ENCODE results near the gene ARL5C.

ARL5C gene

DNA sequence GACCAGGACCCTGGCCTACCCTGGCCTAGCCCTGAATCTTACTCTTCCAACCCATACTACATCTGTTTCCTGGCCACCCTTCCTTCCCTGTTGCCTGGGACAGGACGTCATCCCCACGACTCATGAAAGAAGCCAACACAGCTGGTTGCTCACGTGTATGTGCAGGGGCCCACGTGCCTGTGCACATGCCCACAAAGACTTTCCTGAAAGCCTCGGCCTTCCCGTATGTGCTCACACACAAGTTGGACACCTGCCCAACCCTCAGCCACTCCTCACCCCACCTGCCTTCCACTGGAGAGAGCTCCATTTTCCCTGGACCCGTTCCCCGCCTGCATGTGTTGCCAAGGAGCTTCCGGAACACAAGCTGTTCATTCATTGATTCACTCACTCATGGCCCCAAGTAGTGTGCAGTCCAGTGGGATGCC is 21.5 kb downstream of the ARL5C start:
- H3K4me3 ChIP-seq (ENCODE audit: low read depth, low read length), result no peak overlapping the region
- TF ChIP-seq, protein P1, sequence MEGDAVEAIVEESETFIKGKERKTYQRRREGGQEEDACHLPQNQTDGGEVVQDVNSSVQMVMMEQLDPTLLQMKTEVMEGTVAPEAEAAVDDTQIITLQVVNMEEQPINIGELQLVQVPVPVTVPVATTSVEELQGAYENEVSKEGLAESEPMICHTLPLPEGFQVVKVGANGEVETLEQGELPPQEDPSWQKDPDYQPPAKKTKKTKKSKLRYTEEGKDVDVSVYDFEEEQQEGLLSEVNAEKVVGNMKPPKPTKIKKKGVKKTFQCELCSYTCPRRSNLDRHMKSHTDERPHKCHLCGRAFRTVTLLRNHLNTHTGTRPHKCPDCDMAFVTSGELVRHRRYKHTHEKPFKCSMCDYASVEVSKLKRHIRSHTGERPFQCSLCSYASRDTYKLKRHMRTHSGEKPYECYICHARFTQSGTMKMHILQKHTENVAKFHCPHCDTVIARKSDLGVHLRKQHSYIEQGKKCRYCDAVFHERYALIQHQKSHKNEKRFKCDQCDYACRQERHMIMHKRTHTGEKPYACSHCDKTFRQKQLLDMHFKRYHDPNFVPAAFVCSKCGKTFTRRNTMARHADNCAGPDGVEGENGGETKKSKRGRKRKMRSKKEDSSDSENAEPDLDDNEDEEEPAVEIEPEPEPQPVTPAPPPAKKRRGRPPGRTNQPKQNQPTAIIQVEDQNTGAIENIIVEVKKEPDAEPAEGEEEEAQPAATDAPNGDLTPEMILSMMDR (IDR thresholded peaks at IDR 0.05; ENCODE audit: control insufficient read depth, extremely low read depth, insufficient read depth), result no peak
- no peak for DNase-seq (ENCODE audit: low read depth)

DNA sequence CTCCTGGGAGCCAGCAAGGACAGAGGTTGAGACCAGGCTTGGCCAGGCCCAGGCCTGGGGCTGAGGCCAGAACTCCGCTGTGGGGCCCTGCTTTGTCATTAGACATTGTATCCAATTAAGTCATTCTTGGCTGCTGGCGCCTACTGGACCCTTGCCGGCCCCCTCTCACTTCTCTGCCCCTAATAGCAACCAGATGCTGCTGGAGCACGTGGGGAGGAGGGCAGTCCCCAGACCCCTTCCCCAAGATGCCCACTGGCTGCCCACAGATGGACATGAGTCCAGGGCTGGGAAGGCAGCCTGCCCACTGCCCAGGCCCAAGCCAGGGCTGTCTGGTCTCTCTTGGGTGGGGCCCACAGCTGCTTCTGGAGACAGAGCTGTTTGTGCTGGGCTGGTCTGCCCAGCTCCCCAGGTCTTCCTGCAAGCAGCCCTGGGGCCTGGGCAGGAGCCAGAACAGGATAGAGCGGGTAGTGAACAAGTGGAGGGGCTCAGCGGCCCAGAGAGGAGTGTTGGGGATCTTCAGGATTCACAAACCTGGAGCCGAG is 22.3 kb downstream of the ARL5C start:
- DNase-seq (ENCODE audit: low read depth), result no peak
- no peak overlapping the region for H3K4me3 ChIP-seq (ENCODE audit: low read depth, low read length)

DNA sequence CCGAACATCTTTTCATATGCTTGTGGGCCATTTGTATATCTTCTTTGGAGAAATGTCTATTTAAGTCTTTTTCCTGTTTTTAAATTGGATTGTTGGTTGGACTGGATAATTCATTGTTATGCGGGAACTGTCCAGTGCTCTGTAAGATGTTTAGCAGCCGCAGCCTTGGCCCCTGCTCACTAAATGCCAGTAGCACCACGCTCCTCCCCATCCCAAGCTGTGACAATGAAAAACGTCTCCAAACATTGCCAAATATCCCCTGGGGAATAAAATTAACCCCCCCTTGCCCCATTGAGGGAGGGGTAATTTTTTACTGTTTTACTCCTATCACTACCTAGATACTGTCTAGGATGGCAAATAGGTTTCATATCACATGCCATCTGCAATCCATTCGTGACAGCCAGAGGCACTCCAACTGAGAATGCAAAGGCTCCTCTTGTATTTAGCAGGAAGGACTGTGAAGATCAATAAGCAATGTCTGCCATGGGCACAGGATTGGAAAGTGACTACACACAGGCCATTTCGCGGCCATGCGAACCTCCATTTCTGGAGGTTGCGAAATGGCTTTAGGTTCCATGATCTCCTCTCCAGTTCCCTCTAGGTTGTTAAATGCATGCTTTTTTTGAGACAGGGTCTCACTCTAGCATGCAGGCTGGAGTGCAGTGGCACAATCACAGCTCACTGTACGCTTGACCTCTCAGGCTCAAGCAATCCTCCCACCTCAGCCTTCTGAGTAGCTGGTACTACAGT is 23.9 kb downstream of the ARL5C start:
- TF ChIP-seq, protein P1 (IDR thresholded peaks at IDR 0.05; ENCODE audit: control insufficient read depth, extremely low read depth, insufficient read depth), result no peak
- no peak overlapping the region for H3K4me3 ChIP-seq (ENCODE audit: low read depth, low read length)
- DNase-seq (ENCODE audit: low read depth), result no peak

More for the DNA sequence above, 22.3 kb downstream of the ARL5C start:
- TF ChIP-seq, protein P1 (IDR thresholded peaks at IDR 0.05; ENCODE audit: control insufficient read depth, extremely low read depth, insufficient read depth), result no peak

DNA sequence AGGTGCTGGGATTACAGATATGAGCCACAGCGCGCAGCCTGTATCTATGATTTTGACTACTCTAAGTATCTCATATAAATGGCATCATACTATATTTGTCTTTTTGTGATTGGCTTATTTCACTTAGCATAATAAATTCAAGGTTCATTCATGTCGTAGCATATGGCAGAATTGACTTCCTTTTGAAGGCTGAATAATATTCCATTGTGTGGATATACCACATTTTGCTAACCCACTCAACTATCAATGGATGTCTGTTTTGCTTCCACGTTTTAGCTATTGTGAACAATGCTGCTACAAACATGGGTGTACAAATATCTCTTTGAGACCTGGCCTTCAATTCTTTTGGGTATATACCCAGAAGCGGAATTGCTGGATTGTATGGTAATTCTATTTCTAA is 24.7 kb downstream of the ARL5C start:
- no peak overlapping the region for H3K4me3 ChIP-seq (ENCODE audit: low read depth, low read length)
- DNase-seq (ENCODE audit: low read depth), result no peak
- TF ChIP-seq, protein P1 (IDR thresholded peaks at IDR 0.05; ENCODE audit: control insufficient read depth, extremely low read depth, insufficient read depth), result no peak

DNA sequence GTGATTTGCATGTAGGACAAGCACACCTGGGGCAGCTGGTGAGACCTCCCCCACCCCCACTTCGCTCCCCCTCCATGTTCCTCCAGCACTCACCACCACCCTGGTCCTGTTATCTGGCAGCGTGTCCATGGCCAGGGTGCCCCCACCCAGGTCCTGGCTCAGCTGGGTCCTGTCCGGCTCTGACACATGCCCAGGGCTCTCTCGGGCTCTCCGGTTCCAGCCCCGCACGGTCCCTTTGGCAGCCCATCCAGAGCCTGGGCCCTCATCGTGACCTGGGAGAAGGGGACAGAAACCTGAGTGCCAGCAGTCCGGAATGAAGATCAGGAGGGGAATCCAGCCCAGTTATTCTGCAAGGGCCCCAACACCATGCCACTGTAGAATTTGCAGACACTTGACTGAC is 26.4 kb downstream of the ARL5C start:
- TF ChIP-seq, protein P1 (IDR thresholded peaks at IDR 0.05; ENCODE audit: control insufficient read depth, extremely low read depth, insufficient read depth), result no peak
- H3K4me3 ChIP-seq (ENCODE audit: low read depth, low read length), result no peak overlapping the region
- DNase-seq (ENCODE audit: low read depth), result no peak

DNA sequence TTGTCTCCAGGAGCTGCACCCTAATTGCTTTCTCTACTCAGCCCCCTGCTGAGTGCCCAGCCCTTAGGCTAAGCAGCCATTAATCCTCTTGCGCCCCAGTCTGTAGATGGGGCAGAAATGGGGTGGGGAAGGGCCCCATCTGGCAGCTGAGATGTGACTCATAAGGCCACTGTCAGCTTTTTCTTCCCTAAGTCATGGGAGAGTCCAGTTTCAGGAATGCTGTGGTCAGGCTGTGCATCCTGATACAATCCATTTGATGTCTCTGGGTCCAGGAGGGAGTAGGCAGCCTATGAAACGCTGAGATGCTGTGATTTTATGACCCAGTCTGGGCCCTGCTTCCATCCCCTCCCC is 26.8 kb downstream of the ARL5C start:
- no peak overlapping the region for H3K4me3 ChIP-seq (ENCODE audit: low read depth, low read length)
- no peak for DNase-seq (ENCODE audit: low read depth)
- TF ChIP-seq, protein P1 (IDR thresholded peaks at IDR 0.05; ENCODE audit: control insufficient read depth, extremely low read depth, insufficient read depth), result no peak
